Spleen (tissue), 11 donors: ENCODE data around the gene SLC22A23. TPM values are rescaled to one million over a fixed set of nuclear protein-coding genes. Genes with fewer than 3 reads are reported as not detected.

Source experiments
- DNase-seq: peaks from one replicate; pipeline ENCODE4 v3.0.0-alpha.2; 2020
- H3K27ac ChIP-seq, 8 donors: fragments of 200-600 bp; sonication (generic) in 7 of 8; 1 replicate in 4 of 8; 2 replicates in 4 of 8; pipeline versions ENCODE4 v1.5.0 to v1.8.0; 2016 to 2021; ENCODE audit warnings: inconsistent platforms in 4 of 8, mild to moderate bottlenecking in 4 of 8, moderate library complexity in 1 of 8
- H3K27me3 ChIP-seq, 7 donors: fragments of 200-600 bp; sonication (generic) in 6 of 7; replicated peaks in 1 of 7; 1 replicate in 4 of 7; 2 replicates in 3 of 7; pipeline versions ENCODE4 v1.5.0 to v1.8.0; 2016 to 2021; ENCODE audit warnings: inconsistent platforms in 3 of 7, mild to moderate bottlenecking in 1 of 7
- H3K36me3 ChIP-seq, 6 donors: fragments of 200-600 bp; sonication (generic) in 5 of 6; 1 replicate in 4 of 6; 2 replicates in 2 of 6; pipeline versions ENCODE4 v1.5.0 to v1.8.0; 2016 to 2021; ENCODE audit warnings: inconsistent platforms in 2 of 6
- H3K4me1 ChIP-seq, 6 donors: fragments of 200-600 bp; sonication (generic) in 5 of 6; 1 replicate in 3 of 6; 2 replicates in 3 of 6; pipeline versions ENCODE4 v1.5.0 to v1.8.0; 2016 to 2021; ENCODE audit warnings: inconsistent platforms in 3 of 6
- H3K4me3 ChIP-seq, 8 donors: fragments of 200-600 bp; sonication (generic) in 7 of 8; 1 replicate in 4 of 8; 2 replicates in 4 of 8; pipeline versions ENCODE4 v1.5.0 to v1.8.0; 2016 to 2021; ENCODE audit warnings: inconsistent platforms in 4 of 8, mild to moderate bottlenecking in 4 of 8, moderate library complexity in 2 of 8
- H3K9me3 ChIP-seq, 8 donors: fragments of 200-600 bp; sonication (generic) in 7 of 8; 1 replicate in 4 of 8; 2 replicates in 4 of 8; pipeline versions ENCODE4 v1.5.0 to v1.8.0; 2016 to 2021; ENCODE audit warnings: inconsistent platforms in 4 of 8
- CTCF ChIP-seq, 11 experiments: fragments of 200-600 bp in 7 of 11; fragments of 450-650 bp in 4 of 11; sonication (generic) in 4 of 11; IDR thresholded peaks in 8 of 11; conservative IDR thresholded peaks in 3 of 11; 1 replicate in 7 of 11; 2 replicates in 4 of 11; pipeline versions ENCODE4 v1.4.0 to v1.8.0; 2016 to 2021; ENCODE audit warnings: antibody characterized with exemption in 11 of 11, inconsistent platforms in 4 of 11, mild to moderate bottlenecking in 1 of 11
- POLR2A ChIP-seq, 3 donors: fragments of 450-650 bp; IDR thresholded peaks; one replicate each; pipeline ENCODE4 v1.5.1; 2017; ENCODE audit warnings: antibody characterized with exemption in 3 of 3, mild to moderate bottlenecking in 1 of 3
- POLR2AphosphoS5 ChIP-seq, 3 donors: sonication (generic); formaldehyde crosslinking; IDR thresholded peaks; one replicate each; pipeline ENCODE4 v1.5.1; 2017; ENCODE audit warnings: antibody characterized with exemption in 3 of 3
- WGBS, 5 donors: extraction: QIAGEN DNeasy Blood & Tissue Kit in 3 of 5; methylation state at CpG; one replicate each; pipeline versions ENCODE4 v1.1.5 to v1.1.7; 2013 to 2018; 5-methylcytosine and 5-hydroxymethylcytosine counted together
- intact Hi-C: fragments of 100-400 bp; cut with DNase I; formaldehyde crosslinking; loops from one replicate; pipeline ENCODE4 v1.15.0; 2023; ENCODE audit warnings: low total_unique reads
- polyA plus RNA-seq, 3 donors: library from polyadenylated mRNA; stranded (reverse); fragments of 200-250 nt; gene quantifications; one replicate each; pipeline ENCODE4 v1.2.1, GENCODE V29; 2013
- total RNA-seq, 7 donors: library from RNA; depleted of rRNA in 3 of 7; stranded (reverse); fragments of >200 nt in 3 of 7; fragmentation: NEBNext Ultra II Directional in 4 of 7; extraction: Animal tissue kit (Norgen Biotek cat#: 25700) in 4 of 7; gene quantifications; one replicate each; pipeline versions ENCODE4 v1.1.0 to v1.2.1, GENCODE V29; 2016 to 2021
- donor health status: healthy with polysubstance abuse.
- donor health status: DM: no; HTN: no; CAD: no; lungs with moderate emphysema.
- donor health status: DM: no; HTN: no; CAD: no.
- donor health status: Bipolar disorder and iron deficiency.
- donor health status: healthy.
- donor health status: DM: no; HTN: no; CAD: no.
- donor health status: DM: yes; HTN: yes; CAD: no.

Gene SLC22A23
- total and polyA plus RNA-seq, 10 donors, result 1.9 to 22.6 (median 18.3) TPM

GRCh38 chr6:3239110-3239830 lies 217.6 kb downstream of the SLC22A23 start:
- no peaks in the 10 kb centered on the region for H3K9me3 ChIP-seq
- no peak overlapping the region for H3K4me3 ChIP-seq
- no peaks in the 10 kb centered on the region for H3K4me1 ChIP-seq
- intact Hi-C loops, result no loop called here
- no peaks in the 10 kb centered on the region for H3K36me3 ChIP-seq
- TF ChIP-seq CTCF (IDR thresholded peaks at IDR 0.05 in 8 of 11, conservative IDR thresholded peaks at IDR 0.05 in 3 of 11) (no peak), POLR2A (IDR thresholded peaks at IDR 0.05) (no peak), POLR2AphosphoS5 (IDR thresholded peaks at IDR 0.05) (no peak)
- 79 to 90% (median 86%) methylated on average over 13 of the region's 13 CpGs for WGBS, 5 donors
- no peak overlapping the region for H3K27ac ChIP-seq
- H3K27me3 ChIP-seq, result peaks cover 0 to 57% (median 15%) of the 10 kb centered on the region in 7 donors
- no peak for DNase-seq

DNA sequence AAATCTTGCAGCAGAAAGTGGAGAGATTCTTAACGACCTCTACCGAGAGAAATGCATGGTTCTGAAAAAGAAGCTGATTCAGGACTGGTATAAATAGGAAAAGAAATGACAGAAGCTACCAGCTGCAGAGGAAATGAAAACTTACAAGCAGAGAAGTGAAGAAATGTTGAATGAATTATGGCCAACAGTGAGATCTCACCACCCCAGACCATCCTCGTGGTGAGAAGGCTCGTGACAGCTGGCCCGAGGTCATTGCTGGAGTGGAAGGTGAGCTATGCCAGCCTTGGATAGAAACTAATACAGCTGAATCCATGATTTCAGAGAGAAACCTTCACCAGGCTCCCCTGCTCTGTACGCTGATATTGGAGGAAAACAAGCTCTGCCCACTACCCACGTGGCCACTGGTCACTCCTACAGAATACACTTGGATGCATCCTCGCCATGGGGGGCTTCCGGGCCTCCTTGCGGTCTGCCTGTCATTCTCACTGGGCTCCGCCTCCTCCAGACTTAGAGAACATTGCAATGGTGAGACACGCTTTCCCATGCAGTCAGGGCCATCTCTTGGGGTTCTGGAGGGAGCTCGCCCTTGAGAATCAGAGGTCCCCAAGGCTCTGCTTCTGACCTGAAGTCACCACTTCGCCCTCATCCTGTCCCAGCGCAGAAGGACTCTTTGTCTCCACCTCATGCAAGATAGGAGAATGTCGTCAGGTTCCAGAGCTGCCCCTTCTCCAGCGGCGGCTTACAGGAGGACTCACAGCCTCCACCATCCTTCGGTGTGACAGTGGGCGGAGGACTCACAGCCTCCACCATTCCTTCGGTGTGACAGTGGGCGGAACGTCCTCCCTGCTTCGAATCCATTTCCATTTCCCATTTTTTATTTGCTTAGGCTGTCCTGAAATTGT lies 218.8 kb downstream of the SLC22A23 start:
- H3K27ac ChIP-seq, result no peak overlapping the region
- H3K27me3 ChIP-seq, result peaks cover 0 to 60% (median 26%) of the 10 kb centered on the region in 7 donors
- DNase-seq, result no peak
- WGBS, 5 donors, result 65 to 71% (median 67%) methylated on average over 19 to 24 of the region's 24 CpGs
- no peaks in the 10 kb centered on the region for H3K9me3 ChIP-seq
- intact Hi-C loops, result no loop called here
- TF ChIP-seq POLR2A (IDR thresholded peaks at IDR 0.05) (no peak), CTCF (IDR thresholded peaks at IDR 0.05 in 8 of 11, conservative IDR thresholded peaks at IDR 0.05 in 3 of 11) (no peak), POLR2AphosphoS5 (IDR thresholded peaks at IDR 0.05) (no peak)
- no peak overlapping the region for H3K4me3 ChIP-seq
- no peaks in the 10 kb centered on the region for H3K4me1 ChIP-seq
- H3K36me3 ChIP-seq, result no peaks in the 10 kb centered on the region

GRCh38 chr6:3236005-3236404 lies 220.8 kb downstream of the SLC22A23 start:
- Histone ChIP-seq H3K4me3 (no peak overlapping the region), H3K27ac (no peak overlapping the region), H3K27me3 (peaks cover 0 to 80% (median 46%) of the 10 kb centered on the region in 7 donors), H3K9me3 (no peaks in the 10 kb centered on the region), H3K4me1 (peaks cover 7 to 16% (median 13%) of the 10 kb centered on the region in 6 donors), H3K36me3 (no peaks in the 10 kb centered on the region)
- no peak for TF ChIP-seq POLR2A (IDR thresholded peaks at IDR 0.05)
- no peak for TF ChIP-seq CTCF (IDR thresholded peaks at IDR 0.05 in 8 of 11, conservative IDR thresholded peaks at IDR 0.05 in 3 of 11)
- TF ChIP-seq POLR2AphosphoS5 (IDR thresholded peaks at IDR 0.05), result no peak
- intact Hi-C loops, result no loop called here
- DNase-seq, result no peak
- WGBS, 5 donors, result 23 to 33% (median 25%) methylated on average over 3 of the region's 3 CpGs

DNA sequence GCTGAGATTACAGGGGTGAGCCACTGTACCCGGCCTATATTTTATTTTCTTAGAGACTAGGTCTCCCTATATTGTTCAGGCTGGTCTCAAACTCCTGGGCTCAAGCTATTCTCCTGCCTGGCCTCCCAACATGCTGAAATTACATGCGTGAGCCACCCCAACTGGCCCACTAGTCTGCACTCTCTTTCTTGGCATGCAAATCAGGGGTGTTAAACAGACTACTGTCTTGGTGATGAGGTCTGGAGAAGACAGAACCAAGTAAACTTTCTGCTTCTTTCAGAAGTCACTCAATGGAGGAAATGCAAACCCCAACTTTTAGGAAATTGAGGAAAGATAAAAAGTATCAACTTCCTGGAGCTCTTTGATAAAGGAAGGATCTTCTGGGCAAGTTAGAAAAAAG lies 221.4 kb downstream of the SLC22A23 start:
- 77 to 87% (median 81%) methylated on average over 2 of the region's 2 CpGs for WGBS, 5 donors
- intact Hi-C loops, result no loop called here
- Histone ChIP-seq H3K4me3 (no peak overlapping the region), H3K9me3 (no peaks in the 10 kb centered on the region), H3K27ac (no peak overlapping the region), H3K4me1 (peaks cover 7 to 20% (median 14%) of the 10 kb centered on the region in 6 donors), H3K36me3 (no peaks in the 10 kb centered on the region), H3K27me3 (peaks cover 0 to 85% (median 51%) of the 10 kb centered on the region in 7 donors)
- no peak for DNase-seq
- TF ChIP-seq POLR2AphosphoS5 (IDR thresholded peaks at IDR 0.05), result no peak
- no peak for TF ChIP-seq POLR2A (IDR thresholded peaks at IDR 0.05)
- TF ChIP-seq CTCF (IDR thresholded peaks at IDR 0.05 in 8 of 11, conservative IDR thresholded peaks at IDR 0.05 in 3 of 11), result no peak
